ENCODE data around the gene MBLAC1.

MBLAC1 gene

DNA sequence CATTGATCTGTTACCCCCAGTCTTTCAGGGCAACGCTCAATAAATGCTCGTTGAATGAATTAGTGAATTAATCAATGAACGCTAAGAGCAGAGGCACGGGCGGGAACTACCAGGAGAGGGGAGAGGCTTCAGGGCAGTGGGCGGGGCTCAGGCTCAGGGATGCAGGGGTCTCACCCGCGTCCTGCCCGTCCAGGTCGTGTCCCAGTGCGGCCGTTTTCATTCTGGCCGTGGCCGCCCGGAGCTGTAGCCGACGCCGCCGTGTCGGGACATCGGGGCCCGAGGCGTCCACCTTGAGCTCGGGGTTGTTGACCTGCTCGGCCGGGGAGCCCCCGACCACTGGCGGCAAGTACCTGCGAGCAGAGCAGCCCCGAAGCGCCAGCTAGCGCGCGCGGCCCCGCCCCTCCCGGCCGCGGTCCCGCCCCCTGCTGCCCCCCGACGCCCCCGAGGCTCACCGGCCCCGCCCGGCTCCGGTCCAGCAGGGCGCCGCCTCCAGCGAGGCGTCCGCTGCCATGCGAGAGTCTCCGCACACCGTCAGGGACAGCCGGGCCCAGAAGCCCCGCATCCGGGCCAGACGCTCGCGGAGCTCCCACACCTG, 44.4 kb downstream of the MBLAC1 start:
- no peak for DNase-seq (ENCODE audit: low read depth)

DNA sequence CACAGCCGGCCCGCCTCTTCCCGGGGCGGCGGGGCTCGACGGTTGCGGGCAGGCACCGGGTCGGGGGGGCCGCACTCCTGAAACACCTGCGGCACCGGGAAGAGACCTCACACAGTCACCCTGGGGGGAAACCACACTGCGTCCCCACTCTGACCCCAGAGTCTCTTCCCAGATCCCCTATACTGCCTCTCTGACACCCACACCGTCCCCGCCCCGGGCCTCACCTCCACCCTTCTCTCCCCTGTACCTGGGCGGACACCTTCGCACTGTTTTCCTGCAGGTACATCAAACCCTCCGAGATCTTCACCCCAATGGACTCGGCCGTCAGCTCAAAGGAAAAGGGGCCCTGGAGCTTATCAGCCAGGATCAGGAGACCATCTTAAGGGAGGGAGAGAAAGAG, 45.1 kb downstream of the MBLAC1 start:
- DNase-seq (ENCODE audit: low read depth): no peak

- DNase-seq (ENCODE audit: low read depth): no peak
Measured at GRCh38 chr7:100173806-100174495, 47.2 kb downstream of the MBLAC1 start.

DNA sequence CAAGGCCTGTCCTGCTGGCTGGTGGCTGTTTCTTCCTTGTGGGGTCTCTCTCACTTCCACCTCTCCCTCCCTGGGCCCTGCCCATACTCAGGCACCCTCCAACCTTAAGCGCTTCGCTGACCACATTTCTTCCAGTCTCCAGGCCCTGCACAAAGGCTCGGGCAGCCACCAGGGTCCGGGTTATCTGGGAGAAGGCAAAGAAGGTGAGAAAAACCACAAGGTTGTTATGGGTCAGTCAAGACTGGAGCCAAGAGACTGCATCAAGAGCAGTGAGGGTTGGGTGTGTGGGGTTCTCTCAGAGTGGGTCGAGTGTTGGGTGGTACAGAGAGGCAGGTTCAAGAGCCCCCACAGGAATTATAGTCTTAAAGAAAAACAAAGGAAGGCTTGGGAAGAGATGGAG, 47.8 kb downstream of the MBLAC1 start:
- no peak for DNase-seq (ENCODE audit: low read depth)

DNA sequence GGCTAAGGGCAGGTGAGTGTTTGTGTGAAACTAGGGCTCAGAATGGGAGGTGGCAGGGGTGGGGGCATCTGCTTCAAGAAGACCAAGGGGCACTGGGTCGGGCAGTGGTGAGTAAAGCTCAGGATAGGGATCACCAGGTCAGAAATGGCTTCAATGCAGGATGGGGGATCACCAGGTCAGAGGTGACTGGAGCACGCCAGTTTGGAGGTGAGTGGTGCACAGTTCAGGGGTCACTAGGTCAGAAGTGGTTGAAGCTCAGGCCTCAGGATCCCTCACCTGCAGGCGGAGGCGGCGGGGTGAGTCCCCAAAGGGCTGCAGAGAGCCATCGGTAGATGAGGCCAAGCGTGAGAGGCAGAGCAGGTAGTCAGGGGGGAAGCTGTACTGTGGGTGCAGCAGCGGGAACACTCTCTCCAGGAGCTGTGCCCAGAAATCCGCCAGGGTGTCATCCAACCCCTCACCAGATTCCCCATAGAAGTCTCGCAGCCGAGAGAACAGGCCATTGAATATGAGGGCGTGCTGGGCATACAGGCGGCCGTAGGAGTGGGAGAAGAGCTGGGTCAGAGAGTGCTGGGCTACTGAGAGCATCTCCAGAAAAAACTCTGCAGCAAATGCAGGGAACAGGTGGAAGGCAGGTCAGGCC, 48.6 kb downstream of the MBLAC1 start:
- DNase-seq (ENCODE audit: low read depth): no peak

DNA sequence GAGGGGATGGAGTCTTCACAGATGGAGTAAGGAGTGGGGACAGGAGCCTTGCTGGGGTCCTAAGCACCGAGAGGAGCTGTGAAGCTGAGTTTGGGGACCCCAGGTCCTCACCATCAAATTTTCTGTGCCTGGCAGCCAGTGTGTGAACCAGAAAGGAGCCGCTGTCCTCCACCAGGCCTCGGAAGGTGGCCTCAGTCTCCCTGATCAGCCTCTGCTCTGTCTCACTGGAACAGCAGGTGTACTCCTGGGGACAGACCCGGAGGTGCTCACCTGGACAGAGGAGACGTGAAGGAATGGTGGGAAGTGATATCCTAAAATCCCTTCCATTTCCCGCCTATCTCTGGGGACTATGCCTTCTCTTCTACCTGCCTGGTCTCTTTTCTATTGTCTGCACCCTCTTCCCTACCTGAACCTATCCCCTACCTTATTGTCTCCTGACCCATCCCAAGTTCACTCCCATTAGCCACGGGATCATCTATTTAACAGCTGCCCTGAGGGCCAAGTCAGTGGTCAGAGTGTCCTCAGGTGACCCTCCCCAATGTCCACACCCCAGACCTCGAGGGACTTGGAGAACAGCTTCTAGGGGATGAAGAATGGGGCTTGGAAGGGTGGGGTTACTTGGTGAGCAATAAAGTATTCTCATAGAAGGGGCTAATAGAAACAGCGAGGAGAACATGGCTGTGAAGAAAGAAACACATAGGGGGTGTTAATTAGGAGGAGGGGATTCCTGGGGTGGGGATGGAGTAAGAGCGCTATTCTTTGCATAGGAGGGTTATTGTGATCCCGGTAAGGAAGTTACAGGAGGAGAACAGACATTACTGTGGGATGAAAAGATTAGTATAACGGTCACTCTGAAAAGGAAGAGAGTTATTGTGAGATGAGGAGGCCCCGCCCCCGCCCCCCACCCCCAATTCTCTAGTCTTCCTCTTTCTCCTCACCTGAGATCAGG, 49.6 kb downstream of the MBLAC1 start:
- no peak for DNase-seq (ENCODE audit: low read depth)

DNA sequence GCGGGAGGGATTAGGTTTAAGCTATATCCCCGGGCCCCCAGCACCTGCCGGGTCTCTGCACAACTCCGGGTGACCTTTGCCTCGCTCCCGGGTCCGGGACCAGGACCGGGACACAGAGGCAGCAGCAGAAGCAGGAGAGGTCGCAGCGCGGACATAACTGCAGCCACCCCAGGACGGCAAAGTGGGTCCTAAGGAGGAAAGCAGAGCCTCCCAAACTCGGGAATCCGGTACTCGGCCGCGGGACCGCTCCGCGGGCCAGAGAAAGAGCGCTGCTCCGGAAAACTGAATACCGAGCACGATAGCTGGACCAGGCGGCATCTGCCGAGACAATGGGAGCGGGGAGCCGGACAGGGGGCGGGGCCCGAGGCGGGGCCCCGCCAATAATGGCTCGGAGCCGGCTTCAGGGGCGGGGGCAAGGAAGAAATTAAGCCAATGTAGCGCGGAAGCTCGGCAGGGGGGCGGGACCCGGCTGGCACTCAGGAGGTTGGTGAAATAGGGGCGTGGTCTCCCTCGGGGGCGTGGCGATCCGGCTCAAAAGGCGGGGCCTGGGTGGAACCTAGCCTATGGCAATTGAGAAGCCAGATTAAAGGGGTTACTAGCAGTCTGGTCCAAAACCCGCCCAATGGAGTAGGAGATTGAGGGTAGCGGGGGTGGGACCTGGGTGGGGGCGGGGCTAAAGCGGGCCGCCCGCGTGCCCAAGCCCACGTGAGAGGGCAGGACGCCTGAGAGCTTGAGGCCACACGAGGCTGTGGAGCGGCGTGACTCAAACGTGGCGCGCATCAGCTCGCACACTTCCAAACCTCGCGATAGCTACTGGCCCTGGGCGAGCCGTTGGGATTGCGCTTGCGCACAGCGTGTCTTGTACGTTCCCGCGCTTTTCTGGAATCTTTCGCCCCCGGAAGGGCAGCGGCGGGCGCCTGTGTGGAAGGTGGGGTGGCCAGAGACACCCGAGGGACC, 50.6 kb downstream of the MBLAC1 start, which contains the start of the genes GPC2 and STAG3:
Gene GPC2, minus strand, starts transcription at position 337 of the 957 bp plus-strand sequence. Its CDS starts 182 bp downstream, at position 155.
Gene STAG3, plus strand, starts transcription at position 874 of the 957 bp plus-strand sequence. CDS start 2,639 bp downstream, outside the sequence.
- peak; percentile 95 for DNase-seq (ENCODE audit: low read depth)

Data from activated T-helper 9 cell treated with anti-CD3 and anti-CD28 coated beads, Interleukin-2, amount 50 U/mL, for 16 hours (primary cell).